Endothelial cell of umbilical vein (primary cell): ENCODE measurements around the gene NCKAP5. TPM values are rescaled to one million over a fixed set of nuclear protein-coding genes. Genes with fewer than 3 reads are reported as not detected.

Experiments
- BruUV-seq: library from RNA; stranded (reverse); fragments of 400-500 nt; replicated peaks from 2 replicates; lab custom pipeline; 2021; lab: Mats Ljungman, UMichigan
- CTCF ChIA-PET: fragments of 300-600, 350-600 bp; sonication (Branson Sonifier 250); formaldehyde crosslinking; loops from one replicate; lab custom pipeline; 2021; ENCODE audit warnings: antibody characterized with exemption, inconsistent platforms; lab: Charles Lee
- POLR2A ChIA-PET: fragments of 300-600, 350-600 bp; sonication (Branson Sonifier 250); formaldehyde crosslinking; loops from one replicate; lab custom pipeline; 2021; ENCODE audit warnings: antibody characterized with exemption, inconsistent platforms; lab: Charles Lee
- DNase-seq: peaks from one replicate; pipeline ENCODE4 v3.0.0-alpha.2; 2011; ENCODE audit warnings: low read depth, low spot score
- FAIRE-seq: peaks from 2 replicates; lab custom pipeline; 2011; peaks lifted over from hg19 to GRCh38; lab: Jason Lieb, UNC
- H2AFZ ChIP-seq: 2 replicates; pipeline ENCODE4 v1.6.0; 2012; ENCODE audit warnings: low read depth, low read length, control low read depth, inconsistent platforms
- H3K27ac ChIP-seq: 2 replicates; pipeline ENCODE4 v1.5.1; 2011; ENCODE audit warnings: low read depth, mild to moderate bottlenecking, control low read depth, low read length, moderate library complexity; ENCODE audit not compliant: insufficient read depth
- H3K27me3 ChIP-seq, 2 experiments: 2 replicates each; pipeline versions ENCODE4 v1.6.0 to v1.6.1; 2011; ENCODE audit warnings: low read length in 2 of 2, mixed read lengths in 1 of 2; ENCODE audit not compliant: control insufficient read depth in 2 of 2, insufficient read depth in 2 of 2
- H3K36me3 ChIP-seq, 2 experiments: 2 replicates in 1 of 2; 3 replicates in 1 of 2; pipeline ENCODE4 v1.5.1; 2011; ENCODE audit warnings: low read length in 2 of 2, mild to moderate bottlenecking in 1 of 2, moderate library complexity in 1 of 2; ENCODE audit not compliant: control insufficient read depth in 2 of 2, insufficient read depth in 2 of 2; ENCODE audit errors: extremely low read depth in 1 of 2
- H3K4me1 ChIP-seq: 3 replicates; pipeline ENCODE4 v1.5.1; 2011; ENCODE audit warnings: mild to moderate bottlenecking, low read length; ENCODE audit not compliant: control insufficient read depth, insufficient read depth; ENCODE audit errors: extremely low read depth
- H3K4me2 ChIP-seq: 2 replicates; pipeline ENCODE4 v1.6.1; 2011; ENCODE audit warnings: low read length, control low read depth, mixed read lengths; ENCODE audit not compliant: insufficient read depth
- H3K4me3 ChIP-seq, 3 experiments: fragments of 200-600 bp in 1 of 3; sonication (generic), shearing (Covaris generic) in 1 of 3; replicated peaks in 1 of 3; 2 replicates each; pipeline ENCODE4 v1.5.1; 2011 to 2016; ENCODE audit warnings: control low read depth in 3 of 3, low read length in 3 of 3, mild to moderate bottlenecking in 2 of 3, inconsistent platforms in 1 of 3, low read depth in 1 of 3, moderate library complexity in 1 of 3; ENCODE audit not compliant: insufficient read depth in 1 of 3
- H3K79me2 ChIP-seq: 2 replicates; pipeline ENCODE4 v1.6.0; 2012; ENCODE audit warnings: low read length, inconsistent platforms; ENCODE audit not compliant: control insufficient read depth, insufficient read depth
- H3K9ac ChIP-seq: replicated peaks from 2 replicates; pipeline ENCODE3; 2011; ENCODE audit warnings: low read length, control low read depth; ENCODE audit not compliant: insufficient read depth; ENCODE audit errors: extremely low read depth
- H3K9me1 ChIP-seq: replicated peaks from 3 replicates; pipeline ENCODE4 v1.6.0; 2011; ENCODE audit warnings: mild to moderate bottlenecking, low read length; ENCODE audit not compliant: control insufficient read depth, insufficient read depth; ENCODE audit errors: extremely low read depth
- H3K9me3 ChIP-seq: replicated peaks from 2 replicates; pipeline ENCODE4 v1.5.1; 2012; ENCODE audit warnings: low read length, inconsistent platforms; ENCODE audit not compliant: control insufficient read depth, insufficient read depth
- H4K20me1 ChIP-seq: replicated peaks from 2 replicates; pipeline ENCODE3; 2011; ENCODE audit warnings: mild to moderate bottlenecking, low read length; ENCODE audit not compliant: control insufficient read depth, insufficient read depth; ENCODE audit errors: extremely low read depth
- CTCF ChIP-seq, 2 donors: IDR thresholded peaks; 1 replicate in 1 of 2; 2 replicates in 1 of 2; pipeline ENCODE4 v1.5.1; 2011; ENCODE audit warnings: low read length in 2 of 2, mild to moderate bottlenecking in 2 of 2, moderate library complexity in 2 of 2, control low read depth in 1 of 2, inconsistent platforms in 1 of 2, low read depth in 1 of 2; ENCODE audit not compliant: insufficient read depth in 1 of 2; ENCODE audit errors: extremely low read depth in 1 of 2
- EZH2 ChIP-seq: IDR thresholded peaks from 2 replicates; pipeline ENCODE4 v1.6.1; 2012; ENCODE audit warnings: borderline replicate concordance, low read depth, mild to moderate bottlenecking, moderate library complexity, low read length, inconsistent platforms; ENCODE audit not compliant: severe bottlenecking
- FOS ChIP-seq: IDR thresholded peaks from 2 replicates; pipeline ENCODE4 v1.6.1; 2011; ENCODE audit warnings: mild to moderate bottlenecking, low read length, moderate library complexity, borderline replicate concordance; ENCODE audit not compliant: insufficient read depth
- GATA2 ChIP-seq: IDR thresholded peaks from 2 replicates; pipeline ENCODE4 v1.7.0; 2011; ENCODE audit warnings: low read depth, mild to moderate bottlenecking, moderate library complexity, mixed read lengths, low read length; ENCODE audit not compliant: insufficient read length, insufficient read depth
- JUN ChIP-seq: IDR thresholded peaks from 2 replicates; pipeline ENCODE4 v1.6.1; 2011; ENCODE audit warnings: borderline replicate concordance, low read depth; ENCODE audit not compliant: insufficient read length, insufficient read depth
- MAX ChIP-seq: IDR thresholded peaks from 2 replicates; pipeline ENCODE4 v1.6.1; 2011; ENCODE audit not compliant: insufficient read depth, insufficient read length
- MYC ChIP-seq: IDR thresholded peaks from one replicate; pipeline ENCODE4 v1.6.1; 2011; ENCODE audit warnings: mild to moderate bottlenecking, low read depth, low read length
- POLR2A ChIP-seq: IDR thresholded peaks from 2 replicates; pipeline ENCODE4 v1.6.1; 2012; ENCODE audit warnings: low read depth, mild to moderate bottlenecking, control low read depth, low read length
- POLR2AphosphoS5 ChIP-seq: IDR thresholded peaks from 2 replicates; pipeline ENCODE4 v1.6.1; 2012; ENCODE audit warnings: low read depth, mild to moderate bottlenecking, control low read depth, low read length, moderate library complexity; ENCODE audit not compliant: insufficient read depth
- dilution Hi-C: fragments of 300-500 bp; cut with MboI; formaldehyde crosslinking; loops from one replicate; pipeline ENCODE4 v1.15.0; 2019; ENCODE audit warnings: low sequenced_read_pairs; ENCODE audit not compliant: extremely low pct_ligation_motif_present
- intact Hi-C: fragments of 100-400 bp; cut with micrococcal nuclease; formaldehyde crosslinking; loops from one replicate; pipeline ENCODE4 v1.10.0; 2022
- polyA plus RNA-seq, 4 experiments: library from polyadenylated mRNA; depleted of rRNA in 3 of 4; stranded (reverse) in 3 of 4; unstranded in 1 of 4; fragments of >200 nt; gene quantifications; 2 replicates each; pipeline versions ENCODE4 v1.2.1 to v1.2.3, GENCODE V29; 2011 to 2012; ENCODE audit warnings: missing spikeins in 1 of 4
- total RNA-seq: library from RNA; stranded (reverse); gene quantifications from 2 replicates; pipeline ENCODE4 v1.2.3, GENCODE V29; 2021

Gene NCKAP5
- total and polyA plus RNA-seq, 2 donors (not counting 3 experiments of a cell fraction or from before 2014, with no cell fraction given) = 0.47 to 3.3 TPM

GRCh38 chr2:133480707-133481429 is 87.4 kb downstream of the NCKAP5 start:
- no peaks in the 10 kb centered on the region for H3K79me2 ChIP-seq
- H3K4me3 ChIP-seq = no peak overlapping the region
- no peaks in the 10 kb centered on the region for H3K9me1 ChIP-seq
- dilution Hi-C loops (no loop called here), intact Hi-C loops (no loop called here)
- H3K9me3 ChIP-seq = no peaks in the 10 kb centered on the region
- no TSS peak for BruUV-seq
- H3K27me3 ChIP-seq = no peaks in the 10 kb centered on the region
- H2AFZ ChIP-seq = no peak overlapping the region
- H4K20me1 ChIP-seq = no peaks in the 10 kb centered on the region
- ChIA-PET CTCF (no interaction called here), POLR2A (no interaction called here)
- no peak for FAIRE-seq
- DNase-seq = no peak
- H3K36me3 ChIP-seq = no peaks in the 10 kb centered on the region
- H3K4me1 ChIP-seq = no peaks in the 10 kb centered on the region
- no peak overlapping the region for H3K4me2 ChIP-seq
- H3K27ac ChIP-seq = no peak overlapping the region
- TF ChIP-seq POLR2AphosphoS5 = no peak
- TF ChIP-seq POLR2A = no peak
- TF ChIP-seq MYC = no peak
- TF ChIP-seq EZH2 = no peak
- no peak overlapping the region for H3K9ac ChIP-seq

GRCh38 chr2:133477616-133477990 is 90.7 kb downstream of the NCKAP5 start:
- no peaks in the 10 kb centered on the region for H3K9me1 ChIP-seq
- H3K79me2 ChIP-seq = no peaks in the 10 kb centered on the region
- no peak overlapping the region for H2AFZ ChIP-seq
- H3K36me3 ChIP-seq = no peaks in the 10 kb centered on the region
- H3K4me1 ChIP-seq = no peaks in the 10 kb centered on the region
- dilution Hi-C loops = no loop called here
- POLR2A ChIA-PET = no interaction called here
- no peaks in the 10 kb centered on the region for H4K20me1 ChIP-seq
- H3K27ac ChIP-seq = no peak overlapping the region
- intact Hi-C loops = no loop called here
- DNase-seq (no peak), FAIRE-seq (no peak)
- no peaks in the 10 kb centered on the region for H3K9me3 ChIP-seq
- no TSS peak for BruUV-seq
- no peaks in the 10 kb centered on the region for H3K27me3 ChIP-seq
- H3K9ac ChIP-seq = no peak overlapping the region
- H3K4me2 ChIP-seq = no peak overlapping the region
- CTCF ChIA-PET = no interaction called here
- H3K4me3 ChIP-seq = no peak overlapping the region
- TF ChIP-seq JUN = no peak
- no peak for TF ChIP-seq GATA2
- no peak for TF ChIP-seq MYC
- TF ChIP-seq POLR2AphosphoS5 = no peak
- TF ChIP-seq FOS = no peak
- TF ChIP-seq MAX = no peak
- no peak for TF ChIP-seq EZH2
- no peak for TF ChIP-seq CTCF (IDR thresholded peaks at IDR 0.05; ENCODE audit: extremely low read depth in 1 of 2, insufficient read depth in 1 of 2, low read depth in 1 of 2, low read length in 2 of 2)
- TF ChIP-seq POLR2A = no peak
